ENCODE data around the gene UBE2Z. TPM values are rescaled to one million over a fixed set of nuclear protein-coding genes. Genes with fewer than 3 reads are reported as not detected.

Gene UBE2Z
- total and polyA plus RNA-seq, 2 of the 13 experiments (the other 11 are each of a cell fraction or from before 2014, with no cell fraction given): 63.2 to 122 TPM

DNA sequence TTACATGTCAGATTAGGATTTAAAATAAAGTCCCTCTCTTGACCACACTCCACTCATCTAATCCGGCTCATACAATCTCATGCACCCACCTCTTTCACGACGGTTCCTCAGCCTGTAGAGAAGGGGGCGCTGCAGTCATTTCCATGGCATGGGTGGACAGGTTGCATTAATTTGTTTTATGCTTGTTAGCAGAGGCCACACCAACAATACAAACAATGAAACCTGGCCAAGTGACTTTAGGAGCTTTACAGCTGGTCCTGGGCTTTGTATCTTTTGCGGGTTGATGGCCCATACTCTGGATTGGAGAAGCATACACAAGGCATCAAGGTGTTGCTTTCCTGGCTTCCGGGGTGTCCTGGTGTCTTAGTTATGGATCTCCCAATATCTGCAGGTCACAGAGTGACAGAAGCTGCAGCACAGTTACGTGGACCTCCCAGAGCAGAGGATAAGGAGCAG is 46.1 kb downstream of the UBE2Z start (continued):
- TF ChIP-seq NR1H2 (CRISPR knock-in tag; IDR thresholded peaks at IDR 0.05; ENCODE audit: borderline replicate concordance, low read depth) (no peak), DNMT3B (CRISPR knock-in tag; conservative IDR thresholded peaks at IDR 0.05) (no peak), ZNF350 (CRISPR knock-in tag; IDR thresholded peaks at IDR 0.05; ENCODE audit: borderline replicate concordance, low read depth) (no peak), MXI1 (IDR thresholded peaks at IDR 0.05; ENCODE audit: borderline replicate concordance, low read depth, low read length) (no peak), HOXA5 (CRISPR knock-in tag; IDR thresholded peaks at IDR 0.05) (peak; percentile 60; the same call in 1 of the 2 replicates), ZBTB7A (CRISPR knock-in tag; IDR thresholded peaks at IDR 0.05) (no peak; the same call in 1 of the 2 replicates), HES4 (CRISPR knock-in tag; IDR thresholded peaks at IDR 0.05; ENCODE audit: borderline replicate concordance) (no peak), ZNF562 (CRISPR knock-in tag; IDR thresholded peaks at IDR 0.05; ENCODE audit: borderline replicate concordance) (no peak), XRCC5 (optimal IDR thresholded peaks at IDR 0.05; ENCODE audit: low read length) (peak; percentile 73), ZSCAN12 (CRISPR knock-in tag; IDR thresholded peaks at IDR 0.05) (no peak), HDAC1 (CRISPR knock-in tag; IDR thresholded peaks at IDR 0.05) (no peak), KLF15 (CRISPR knock-in tag; IDR thresholded peaks at IDR 0.05; ENCODE audit: borderline replicate concordance) (no peak), ISX (CRISPR knock-in tag; conservative IDR thresholded peaks at IDR 0.05) (no peak), HOXA3 (CRISPR knock-in tag; IDR thresholded peaks at IDR 0.05) (peak; percentile 35; the same call in 1 of the 2 replicates), PHF21A (CRISPR knock-in tag; IDR thresholded peaks at IDR 0.05) (no peak), ZNF253 (CRISPR knock-in tag; IDR thresholded peaks at IDR 0.05; ENCODE audit: borderline replicate concordance) (no peak), NFKBIZ (CRISPR knock-in tag; IDR thresholded peaks at IDR 0.05) (no peak), ZNF747 (CRISPR knock-in tag; IDR thresholded peaks at IDR 0.05; ENCODE audit: borderline replicate concordance) (no peak), ZNF12 (CRISPR knock-in tag; IDR thresholded peaks at IDR 0.05) (no peak), KLF11 (CRISPR knock-in tag; IDR thresholded peaks at IDR 0.05) (no peak), ZNF761 (CRISPR knock-in tag; conservative IDR thresholded peaks at IDR 0.05) (no peak)
- TF ChIP-seq, protein P1, sequence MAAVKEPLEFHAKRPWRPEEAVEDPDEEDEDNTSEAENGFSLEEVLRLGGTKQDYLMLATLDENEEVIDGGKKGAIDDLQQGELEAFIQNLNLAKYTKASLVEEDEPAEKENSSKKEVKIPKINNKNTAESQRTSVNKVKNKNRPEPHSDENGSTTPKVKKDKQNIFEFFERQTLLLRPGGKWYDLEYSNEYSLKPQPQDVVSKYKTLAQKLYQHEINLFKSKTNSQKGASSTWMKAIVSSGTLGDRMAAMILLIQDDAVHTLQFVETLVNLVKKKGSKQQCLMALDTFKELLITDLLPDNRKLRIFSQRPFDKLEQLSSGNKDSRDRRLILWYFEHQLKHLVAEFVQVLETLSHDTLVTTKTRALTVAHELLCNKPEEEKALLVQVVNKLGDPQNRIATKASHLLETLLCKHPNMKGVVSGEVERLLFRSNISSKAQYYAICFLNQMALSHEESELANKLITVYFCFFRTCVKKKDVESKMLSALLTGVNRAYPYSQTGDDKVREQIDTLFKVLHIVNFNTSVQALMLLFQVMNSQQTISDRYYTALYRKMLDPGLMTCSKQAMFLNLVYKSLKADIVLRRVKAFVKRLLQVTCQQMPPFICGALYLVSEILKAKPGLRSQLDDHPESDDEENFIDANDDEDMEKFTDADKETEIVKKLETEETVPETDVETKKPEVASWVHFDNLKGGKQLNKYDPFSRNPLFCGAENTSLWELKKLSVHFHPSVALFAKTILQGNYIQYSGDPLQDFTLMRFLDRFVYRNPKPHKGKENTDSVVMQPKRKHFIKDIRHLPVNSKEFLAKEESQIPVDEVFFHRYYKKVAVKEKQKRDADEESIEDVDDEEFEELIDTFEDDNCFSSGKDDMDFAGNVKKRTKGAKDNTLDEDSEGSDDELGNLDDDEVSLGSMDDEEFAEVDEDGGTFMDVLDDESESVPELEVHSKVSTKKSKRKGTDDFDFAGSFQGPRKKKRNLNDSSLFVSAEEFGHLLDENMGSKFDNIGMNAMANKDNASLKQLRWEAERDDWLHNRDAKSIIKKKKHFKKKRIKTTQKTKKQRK (IDR thresholded peaks at IDR 0.05; ENCODE audit: low read length): no peak
- TF ChIP-seq, protein P2, sequence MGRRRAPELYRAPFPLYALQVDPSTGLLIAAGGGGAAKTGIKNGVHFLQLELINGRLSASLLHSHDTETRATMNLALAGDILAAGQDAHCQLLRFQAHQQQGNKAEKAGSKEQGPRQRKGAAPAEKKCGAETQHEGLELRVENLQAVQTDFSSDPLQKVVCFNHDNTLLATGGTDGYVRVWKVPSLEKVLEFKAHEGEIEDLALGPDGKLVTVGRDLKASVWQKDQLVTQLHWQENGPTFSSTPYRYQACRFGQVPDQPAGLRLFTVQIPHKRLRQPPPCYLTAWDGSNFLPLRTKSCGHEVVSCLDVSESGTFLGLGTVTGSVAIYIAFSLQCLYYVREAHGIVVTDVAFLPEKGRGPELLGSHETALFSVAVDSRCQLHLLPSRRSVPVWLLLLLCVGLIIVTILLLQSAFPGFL (CRISPR knock-in tag; IDR thresholded peaks at IDR 0.05): no peak
- TF ChIP-seq, protein P3, sequence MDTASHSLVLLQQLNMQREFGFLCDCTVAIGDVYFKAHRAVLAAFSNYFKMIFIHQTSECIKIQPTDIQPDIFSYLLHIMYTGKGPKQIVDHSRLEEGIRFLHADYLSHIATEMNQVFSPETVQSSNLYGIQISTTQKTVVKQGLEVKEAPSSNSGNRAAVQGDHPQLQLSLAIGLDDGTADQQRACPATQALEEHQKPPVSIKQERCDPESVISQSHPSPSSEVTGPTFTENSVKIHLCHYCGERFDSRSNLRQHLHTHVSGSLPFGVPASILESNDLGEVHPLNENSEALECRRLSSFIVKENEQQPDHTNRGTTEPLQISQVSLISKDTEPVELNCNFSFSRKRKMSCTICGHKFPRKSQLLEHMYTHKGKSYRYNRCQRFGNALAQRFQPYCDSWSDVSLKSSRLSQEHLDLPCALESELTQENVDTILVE (CRISPR knock-in tag; IDR thresholded peaks at IDR 0.05): no peak; the same call in 1 of the 2 replicates
- TF ChIP-seq, protein P4, sequence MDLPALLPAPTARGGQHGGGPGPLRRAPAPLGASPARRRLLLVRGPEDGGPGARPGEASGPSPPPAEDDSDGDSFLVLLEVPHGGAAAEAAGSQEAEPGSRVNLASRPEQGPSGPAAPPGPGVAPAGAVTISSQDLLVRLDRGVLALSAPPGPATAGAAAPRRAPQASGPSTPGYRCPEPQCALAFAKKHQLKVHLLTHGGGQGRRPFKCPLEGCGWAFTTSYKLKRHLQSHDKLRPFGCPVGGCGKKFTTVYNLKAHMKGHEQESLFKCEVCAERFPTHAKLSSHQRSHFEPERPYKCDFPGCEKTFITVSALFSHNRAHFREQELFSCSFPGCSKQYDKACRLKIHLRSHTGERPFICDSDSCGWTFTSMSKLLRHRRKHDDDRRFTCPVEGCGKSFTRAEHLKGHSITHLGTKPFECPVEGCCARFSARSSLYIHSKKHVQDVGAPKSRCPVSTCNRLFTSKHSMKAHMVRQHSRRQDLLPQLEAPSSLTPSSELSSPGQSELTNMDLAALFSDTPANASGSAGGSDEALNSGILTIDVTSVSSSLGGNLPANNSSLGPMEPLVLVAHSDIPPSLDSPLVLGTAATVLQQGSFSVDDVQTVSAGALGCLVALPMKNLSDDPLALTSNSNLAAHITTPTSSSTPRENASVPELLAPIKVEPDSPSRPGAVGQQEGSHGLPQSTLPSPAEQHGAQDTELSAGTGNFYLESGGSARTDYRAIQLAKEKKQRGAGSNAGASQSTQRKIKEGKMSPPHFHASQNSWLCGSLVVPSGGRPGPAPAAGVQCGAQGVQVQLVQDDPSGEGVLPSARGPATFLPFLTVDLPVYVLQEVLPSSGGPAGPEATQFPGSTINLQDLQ (CRISPR knock-in tag; IDR thresholded peaks at IDR 0.05): no peak

Data from HepG2 (cell line).